Stomach (tissue), 4 donors: ENCODE data around the gene BID.

Experiments
- EP300 ChIP-seq: sonication (generic); formaldehyde crosslinking; IDR thresholded peaks from one replicate; pipeline ENCODE4 v1.6.1; 2017; ENCODE audit warnings: antibody characterized with exemption
- POLR2A ChIP-seq, 4 donors: fragments of 450-650 bp; IDR thresholded peaks; one replicate each; pipeline ENCODE4 v1.6.1; 2016; ENCODE audit warnings: antibody characterized with exemption in 4 of 4, control low read depth in 2 of 4, mild to moderate bottlenecking in 1 of 4, moderate library complexity in 1 of 4

DNA sequence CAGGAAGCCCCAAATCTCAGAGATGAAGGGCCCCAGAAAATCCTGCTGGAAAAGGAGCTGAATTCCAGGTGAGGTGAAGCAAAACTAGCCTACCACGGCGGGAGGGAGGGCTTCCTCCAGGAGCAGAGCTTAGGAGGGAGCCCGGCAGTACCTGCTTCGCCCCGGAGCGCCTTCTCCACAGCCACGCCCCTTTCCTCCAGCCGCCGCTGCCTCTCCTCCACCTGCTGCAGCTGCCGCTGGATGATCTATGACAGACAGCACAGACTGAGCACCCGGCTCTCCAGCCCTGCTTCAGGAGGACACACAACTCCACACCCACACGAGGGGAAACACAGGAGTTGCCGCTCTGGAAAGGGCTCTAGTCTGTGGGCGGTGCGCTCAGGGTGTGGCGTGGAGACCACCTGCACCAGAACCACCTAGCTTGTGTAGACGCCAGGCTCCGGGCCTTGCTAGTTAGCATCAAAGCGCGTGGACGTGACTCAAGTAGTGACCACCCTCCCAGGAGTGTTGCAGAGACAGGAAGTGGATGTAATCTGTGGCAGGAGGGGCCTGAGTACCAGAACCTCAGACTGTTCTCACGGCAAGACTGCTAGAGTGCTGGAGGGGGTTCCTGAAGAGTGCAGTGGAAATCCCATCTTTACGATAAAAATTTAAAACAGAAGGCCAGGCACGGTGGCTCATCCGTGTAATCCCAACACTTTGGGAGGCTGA, 34.6 kb upstream of the BID start:
- TF ChIP-seq POLR2A (IDR thresholded peaks at IDR 0.05) (no peak), EP300 (no peak)
